WTC11 (cell line): Measurements from ENCODE around the gene PQBP1. TPM values are rescaled to one million over a fixed set of nuclear protein-coding genes. Genes with fewer than 3 reads are reported as not detected.

Experiments used
- ATAC-seq: fragments of 200-7000 bp; cut with Tn5 transposase; 2 replicates; pipeline ENCODE4 v1.10.0; 2021; ENCODE audit warnings: mild to moderate bottlenecking, moderate library complexity
- CTCF ChIA-PET: fragments of 300-600 bp; sonication (Branson Sonifier 250); formaldehyde crosslinking; loops from one replicate; lab custom pipeline; 2021; ENCODE audit warnings: antibody characterized with exemption; lab: Charles Lee
- POLR2A ChIA-PET: fragments of 350-600 bp; sonication (Branson Sonifier 250); formaldehyde crosslinking; loops from one replicate; lab custom pipeline; 2021; ENCODE audit warnings: antibody characterized with exemption; lab: Charles Lee
- DNase-seq: peaks from one replicate; pipeline ENCODE4 v3.0.0; 2021; ENCODE audit warnings: low spot score
- H3K27ac Mint-ChIP-seq: 2 replicates; pipeline ENCODE4 v1.8.0; 2021; ENCODE audit warnings: mixed read lengths
- H3K27me3 Mint-ChIP-seq: 2 replicates; pipeline ENCODE4 v1.8.0; 2021; ENCODE audit warnings: low read depth, mild to moderate bottlenecking, moderate library complexity, mixed read lengths
- H3K36me3 Mint-ChIP-seq: 2 replicates; pipeline ENCODE4 v1.8.0; 2021; ENCODE audit warnings: mixed read lengths
- H3K4me1 Mint-ChIP-seq: 2 replicates; pipeline ENCODE4 v1.8.0; 2022; ENCODE audit warnings: mixed read lengths
- H3K4me3 Mint-ChIP-seq: 2 replicates; pipeline ENCODE4 v1.8.0; 2021; ENCODE audit warnings: mild to moderate bottlenecking, moderate library complexity, mixed read lengths
- H3K9me3 Mint-ChIP-seq: 2 replicates; pipeline ENCODE4 v1.8.0; 2021; ENCODE audit warnings: mixed read lengths
- FOXP1 ChIP-seq: sonication (generic); formaldehyde crosslinking; IDR thresholded peaks from 2 replicates; pipeline ENCODE4 v1.8.0; 2022; ENCODE audit warnings: missing genetic modification reagents, mild to moderate bottlenecking, moderate library complexity, borderline replicate concordance
- GABPB1 ChIP-seq: sonication (generic); formaldehyde crosslinking; IDR thresholded peaks from 2 replicates; pipeline ENCODE4 v1.8.1; 2023; ENCODE audit warnings: mild to moderate bottlenecking, missing genetic modification reagents
- HMGA2 ChIP-seq: fragments of 250-450 bp; sonication (Bioruptor Pico); IDR thresholded peaks from 2 replicates; pipeline ENCODE4 v1.4.0; 2021; ENCODE audit warnings: mild to moderate bottlenecking, moderate library complexity
- KAT7 ChIP-seq: sonication (generic); formaldehyde crosslinking; IDR thresholded peaks from 2 replicates; pipeline ENCODE4 v1.8.1; 2023; ENCODE audit warnings: missing genetic modification reagents, mild to moderate bottlenecking, borderline replicate concordance
- NFE2L1 ChIP-seq: sonication (generic); formaldehyde crosslinking; IDR thresholded peaks from 2 replicates; pipeline ENCODE4 v1.8.1; 2023; ENCODE audit warnings: missing genetic modification reagents
- NR3C1 ChIP-seq: sonication (generic); formaldehyde crosslinking; conservative IDR thresholded peaks from 2 replicates; pipeline ENCODE4 v1.8.1; 2023; ENCODE audit warnings: low read depth, mild to moderate bottlenecking, missing genetic modification reagents
- OVOL2 ChIP-seq: fragments of 250-450 bp; sonication (Bioruptor Pico); IDR thresholded peaks from 2 replicates; pipeline ENCODE4 v1.9.0; 2021; ENCODE audit warnings: mild to moderate bottlenecking, borderline replicate concordance
- ZNF416 ChIP-seq: fragments of 250-450 bp; sonication (Bioruptor Pico); IDR thresholded peaks from 2 replicates; pipeline ENCODE4 v1.9.0; 2021; ENCODE audit warnings: mild to moderate bottlenecking, inconsistent platforms
- ZNF671 ChIP-seq: fragments of 250-450 bp; sonication (Bioruptor Pico); IDR thresholded peaks from 2 replicates; pipeline ENCODE4 v1.8.0; 2021; ENCODE audit warnings: mild to moderate bottlenecking
- total RNA-seq: library from RNA; stranded (reverse); gene quantifications from 3 replicates; pipeline ENCODE4 v1.2.3, GENCODE V29; 2021
- TF ChIP-seq, protein P1 (sequence below): sonication (generic); formaldehyde crosslinking; IDR thresholded peaks from 2 replicates; pipeline ENCODE4 v1.8.1; 2022; ENCODE audit warnings: mild to moderate bottlenecking, missing genetic modification reagents, moderate library complexity, borderline replicate concordance
- TF ChIP-seq, protein P2 (sequence below): sonication (generic); formaldehyde crosslinking; IDR thresholded peaks from 2 replicates; pipeline ENCODE4 v1.8.0; 2022; ENCODE audit warnings: mild to moderate bottlenecking, missing genetic modification reagents
- TF ChIP-seq, protein P3 (sequence below): fragments of 250-450 bp; sonication (Bioruptor Pico); IDR thresholded peaks from 2 replicates; pipeline ENCODE4 v1.9.0; 2021; ENCODE audit warnings: mild to moderate bottlenecking, borderline replicate concordance
- TF ChIP-seq, protein P4 (sequence below): sonication (generic); formaldehyde crosslinking; IDR thresholded peaks from 2 replicates; pipeline ENCODE4 v1.8.1; 2023; ENCODE audit warnings: mild to moderate bottlenecking, missing genetic modification reagents
- TF ChIP-seq, protein P5 (sequence below): sonication (generic); formaldehyde crosslinking; IDR thresholded peaks from 2 replicates; pipeline ENCODE4 v1.8.0; 2022; ENCODE audit warnings: mild to moderate bottlenecking, missing genetic modification reagents
- TF ChIP-seq, protein P6 (sequence below): sonication (generic); formaldehyde crosslinking; IDR thresholded peaks from 2 replicates; pipeline ENCODE4 v1.8.1; 2022; ENCODE audit warnings: missing genetic modification reagents, borderline replicate concordance
- TF ChIP-seq, protein P7 (sequence below): sonication (generic); formaldehyde crosslinking; conservative IDR thresholded peaks from 2 replicates; pipeline ENCODE4 v1.8.1; 2022; ENCODE audit warnings: mild to moderate bottlenecking, missing genetic modification reagents
- TF ChIP-seq, protein P8 (sequence below): sonication (generic); formaldehyde crosslinking; IDR thresholded peaks from 2 replicates; pipeline ENCODE4 v1.8.1; 2022; ENCODE audit warnings: low read depth, missing genetic modification reagents, borderline replicate concordance
- TF ChIP-seq, protein P9 (sequence below): sonication (generic); formaldehyde crosslinking; IDR thresholded peaks from 2 replicates; pipeline ENCODE4 v1.8.1; 2022; ENCODE audit warnings: mild to moderate bottlenecking, moderate library complexity, missing genetic modification reagents

The PQBP1 gene
- total RNA-seq, 1 experiment from 2014 or later = 79.4 TPM

DNA sequence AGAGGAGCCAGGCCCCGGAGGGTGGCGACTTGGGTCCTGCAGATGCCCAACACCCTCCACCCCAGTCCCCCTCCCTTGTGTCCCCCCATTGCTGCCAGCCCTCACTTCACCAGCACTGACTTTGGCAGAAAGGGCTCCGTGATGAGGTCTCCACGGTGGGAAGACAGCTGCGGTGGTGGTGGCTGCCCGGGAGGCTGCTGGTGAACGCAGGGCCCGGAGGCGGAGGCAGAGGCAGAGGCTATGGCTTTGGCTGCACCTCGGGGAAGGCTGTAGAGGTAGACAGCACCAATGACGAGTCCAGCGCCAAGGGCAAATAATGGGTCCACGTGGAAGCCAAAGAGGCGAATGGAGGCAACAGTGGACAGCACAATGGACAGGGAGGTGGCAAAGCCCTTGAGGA, 6.9 kb downstream of the PQBP1 start:
- no peak for TF ChIP-seq FOXP1 (CRISPR knock-in tag)
- TF ChIP-seq, protein P1, sequence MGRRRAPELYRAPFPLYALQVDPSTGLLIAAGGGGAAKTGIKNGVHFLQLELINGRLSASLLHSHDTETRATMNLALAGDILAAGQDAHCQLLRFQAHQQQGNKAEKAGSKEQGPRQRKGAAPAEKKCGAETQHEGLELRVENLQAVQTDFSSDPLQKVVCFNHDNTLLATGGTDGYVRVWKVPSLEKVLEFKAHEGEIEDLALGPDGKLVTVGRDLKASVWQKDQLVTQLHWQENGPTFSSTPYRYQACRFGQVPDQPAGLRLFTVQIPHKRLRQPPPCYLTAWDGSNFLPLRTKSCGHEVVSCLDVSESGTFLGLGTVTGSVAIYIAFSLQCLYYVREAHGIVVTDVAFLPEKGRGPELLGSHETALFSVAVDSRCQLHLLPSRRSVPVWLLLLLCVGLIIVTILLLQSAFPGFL (CRISPR knock-in tag) = no peak
- TF ChIP-seq, protein P2, sequence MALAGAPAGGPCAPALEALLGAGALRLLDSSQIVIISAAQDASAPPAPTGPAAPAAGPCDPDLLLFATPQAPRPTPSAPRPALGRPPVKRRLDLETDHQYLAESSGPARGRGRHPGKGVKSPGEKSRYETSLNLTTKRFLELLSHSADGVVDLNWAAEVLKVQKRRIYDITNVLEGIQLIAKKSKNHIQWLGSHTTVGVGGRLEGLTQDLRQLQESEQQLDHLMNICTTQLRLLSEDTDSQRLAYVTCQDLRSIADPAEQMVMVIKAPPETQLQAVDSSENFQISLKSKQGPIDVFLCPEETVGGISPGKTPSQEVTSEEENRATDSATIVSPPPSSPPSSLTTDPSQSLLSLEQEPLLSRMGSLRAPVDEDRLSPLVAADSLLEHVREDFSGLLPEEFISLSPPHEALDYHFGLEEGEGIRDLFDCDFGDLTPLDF (CRISPR knock-in tag) = no peak
- no peak overlapping the region for H3K4me3 Mint-ChIP-seq
- H3K36me3 Mint-ChIP-seq = peaks cover 22% of the 10 kb centered on the region
- ATAC-seq = no peak
- POLR2A ChIA-PET = no interaction called here
- no peak overlapping the region for H3K27ac Mint-ChIP-seq
- H3K9me3 Mint-ChIP-seq = no peaks in the 10 kb centered on the region
- no peak for DNase-seq
- H3K4me1 Mint-ChIP-seq = 0 out of 2 replicates have a peak, but pooled peaks cover 3% of the 10 kb centered on the region
- H3K27me3 Mint-ChIP-seq = no peaks in the 10 kb centered on the region
- CTCF ChIA-PET = interaction anchor here (1.6 kb wide), 1 partner anchor 13 kb away, joined by 4 read pairs; no protein-coding TSS in a partner anchor

DNA sequence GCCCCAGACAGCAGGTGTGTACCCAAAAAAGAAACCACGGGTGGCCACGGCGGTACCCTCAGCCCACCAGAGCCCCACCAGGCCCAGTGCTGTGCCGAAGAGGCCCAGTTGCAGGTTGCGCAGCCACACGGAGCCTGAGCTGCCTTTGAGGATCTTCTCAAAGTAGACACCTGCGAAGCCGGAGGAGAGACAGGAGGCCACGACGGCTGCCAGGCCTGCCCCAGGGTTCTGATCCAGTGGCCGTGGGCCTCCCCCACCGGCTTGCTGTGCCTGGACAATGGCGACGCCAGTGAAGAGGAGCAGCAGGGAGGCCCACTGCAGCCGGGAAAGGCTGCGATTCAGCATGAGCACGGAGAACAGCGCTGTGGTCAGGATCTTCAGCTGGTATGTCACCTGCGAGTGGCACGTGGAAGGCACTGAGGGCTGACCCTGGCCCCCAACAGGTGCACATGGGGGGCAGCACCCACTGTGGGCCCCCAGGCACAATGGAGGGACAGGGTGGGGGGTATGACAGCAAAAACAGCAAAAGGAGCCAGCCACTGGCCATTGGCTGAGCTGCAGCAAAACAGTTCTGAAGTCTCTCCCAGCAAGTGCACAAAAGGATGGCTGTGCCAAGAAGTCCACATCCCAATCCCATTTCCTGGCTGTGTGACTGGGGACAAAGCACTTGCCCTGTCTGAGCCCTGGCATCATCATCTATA, 7.5 kb downstream of the PQBP1 start:
- Mint-ChIP-seq H3K4me1 (0 out of 2 replicates have a peak, but pooled peaks cover 3% of the 10 kb centered on the region), H3K36me3 (peaks cover 20% of the 10 kb centered on the region), H3K27ac (no peak overlapping the region), H3K27me3 (no peaks in the 10 kb centered on the region), H3K4me3 (no peak overlapping the region), H3K9me3 (no peaks in the 10 kb centered on the region)
- ATAC-seq = no peak
- CTCF ChIA-PET = no interaction called here
- POLR2A ChIA-PET = no interaction called here
- DNase-seq = no peak
- TF ChIP-seq, protein P3, sequence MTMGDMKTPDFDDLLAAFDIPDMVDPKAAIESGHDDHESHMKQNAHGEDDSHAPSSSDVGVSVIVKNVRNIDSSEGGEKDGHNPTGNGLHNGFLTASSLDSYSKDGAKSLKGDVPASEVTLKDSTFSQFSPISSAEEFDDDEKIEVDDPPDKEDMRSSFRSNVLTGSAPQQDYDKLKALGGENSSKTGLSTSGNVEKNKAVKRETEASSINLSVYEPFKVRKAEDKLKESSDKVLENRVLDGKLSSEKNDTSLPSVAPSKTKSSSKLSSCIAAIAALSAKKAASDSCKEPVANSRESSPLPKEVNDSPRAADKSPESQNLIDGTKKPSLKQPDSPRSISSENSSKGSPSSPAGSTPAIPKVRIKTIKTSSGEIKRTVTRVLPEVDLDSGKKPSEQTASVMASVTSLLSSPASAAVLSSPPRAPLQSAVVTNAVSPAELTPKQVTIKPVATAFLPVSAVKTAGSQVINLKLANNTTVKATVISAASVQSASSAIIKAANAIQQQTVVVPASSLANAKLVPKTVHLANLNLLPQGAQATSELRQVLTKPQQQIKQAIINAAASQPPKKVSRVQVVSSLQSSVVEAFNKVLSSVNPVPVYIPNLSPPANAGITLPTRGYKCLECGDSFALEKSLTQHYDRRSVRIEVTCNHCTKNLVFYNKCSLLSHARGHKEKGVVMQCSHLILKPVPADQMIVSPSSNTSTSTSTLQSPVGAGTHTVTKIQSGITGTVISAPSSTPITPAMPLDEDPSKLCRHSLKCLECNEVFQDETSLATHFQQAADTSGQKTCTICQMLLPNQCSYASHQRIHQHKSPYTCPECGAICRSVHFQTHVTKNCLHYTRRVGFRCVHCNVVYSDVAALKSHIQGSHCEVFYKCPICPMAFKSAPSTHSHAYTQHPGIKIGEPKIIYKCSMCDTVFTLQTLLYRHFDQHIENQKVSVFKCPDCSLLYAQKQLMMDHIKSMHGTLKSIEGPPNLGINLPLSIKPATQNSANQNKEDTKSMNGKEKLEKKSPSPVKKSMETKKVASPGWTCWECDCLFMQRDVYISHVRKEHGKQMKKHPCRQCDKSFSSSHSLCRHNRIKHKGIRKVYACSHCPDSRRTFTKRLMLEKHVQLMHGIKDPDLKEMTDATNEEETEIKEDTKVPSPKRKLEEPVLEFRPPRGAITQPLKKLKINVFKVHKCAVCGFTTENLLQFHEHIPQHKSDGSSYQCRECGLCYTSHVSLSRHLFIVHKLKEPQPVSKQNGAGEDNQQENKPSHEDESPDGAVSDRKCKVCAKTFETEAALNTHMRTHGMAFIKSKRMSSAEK (CRISPR knock-in tag) = no peak
- no peak for TF ChIP-seq ZNF416
- TF ChIP-seq, protein P4, sequence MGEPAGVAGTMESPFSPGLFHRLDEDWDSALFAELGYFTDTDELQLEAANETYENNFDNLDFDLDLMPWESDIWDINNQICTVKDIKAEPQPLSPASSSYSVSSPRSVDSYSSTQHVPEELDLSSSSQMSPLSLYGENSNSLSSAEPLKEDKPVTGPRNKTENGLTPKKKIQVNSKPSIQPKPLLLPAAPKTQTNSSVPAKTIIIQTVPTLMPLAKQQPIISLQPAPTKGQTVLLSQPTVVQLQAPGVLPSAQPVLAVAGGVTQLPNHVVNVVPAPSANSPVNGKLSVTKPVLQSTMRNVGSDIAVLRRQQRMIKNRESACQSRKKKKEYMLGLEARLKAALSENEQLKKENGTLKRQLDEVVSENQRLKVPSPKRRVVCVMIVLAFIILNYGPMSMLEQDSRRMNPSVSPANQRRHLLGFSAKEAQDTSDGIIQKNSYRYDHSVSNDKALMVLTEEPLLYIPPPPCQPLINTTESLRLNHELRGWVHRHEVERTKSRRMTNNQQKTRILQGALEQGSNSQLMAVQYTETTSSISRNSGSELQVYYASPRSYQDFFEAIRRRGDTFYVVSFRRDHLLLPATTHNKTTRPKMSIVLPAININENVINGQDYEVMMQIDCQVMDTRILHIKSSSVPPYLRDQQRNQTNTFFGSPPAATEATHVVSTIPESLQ (CRISPR knock-in tag) = no peak
- TF ChIP-seq, protein P5, sequence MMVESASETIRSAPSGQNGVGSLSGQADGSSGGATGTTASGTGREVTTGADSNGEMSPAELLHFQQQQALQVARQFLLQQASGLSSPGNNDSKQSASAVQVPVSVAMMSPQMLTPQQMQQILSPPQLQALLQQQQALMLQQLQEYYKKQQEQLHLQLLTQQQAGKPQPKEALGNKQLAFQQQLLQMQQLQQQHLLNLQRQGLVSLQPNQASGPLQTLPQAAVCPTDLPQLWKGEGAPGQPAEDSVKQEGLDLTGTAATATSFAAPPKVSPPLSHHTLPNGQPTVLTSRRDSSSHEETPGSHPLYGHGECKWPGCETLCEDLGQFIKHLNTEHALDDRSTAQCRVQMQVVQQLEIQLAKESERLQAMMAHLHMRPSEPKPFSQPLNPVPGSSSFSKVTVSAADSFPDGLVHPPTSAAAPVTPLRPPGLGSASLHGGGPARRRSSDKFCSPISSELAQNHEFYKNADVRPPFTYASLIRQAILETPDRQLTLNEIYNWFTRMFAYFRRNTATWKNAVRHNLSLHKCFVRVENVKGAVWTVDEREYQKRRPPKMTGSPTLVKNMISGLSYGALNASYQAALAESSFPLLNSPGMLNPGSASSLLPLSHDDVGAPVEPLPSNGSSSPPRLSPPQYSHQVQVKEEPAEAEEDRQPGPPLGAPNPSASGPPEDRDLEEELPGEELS = no peak
- TF ChIP-seq, protein P6, sequence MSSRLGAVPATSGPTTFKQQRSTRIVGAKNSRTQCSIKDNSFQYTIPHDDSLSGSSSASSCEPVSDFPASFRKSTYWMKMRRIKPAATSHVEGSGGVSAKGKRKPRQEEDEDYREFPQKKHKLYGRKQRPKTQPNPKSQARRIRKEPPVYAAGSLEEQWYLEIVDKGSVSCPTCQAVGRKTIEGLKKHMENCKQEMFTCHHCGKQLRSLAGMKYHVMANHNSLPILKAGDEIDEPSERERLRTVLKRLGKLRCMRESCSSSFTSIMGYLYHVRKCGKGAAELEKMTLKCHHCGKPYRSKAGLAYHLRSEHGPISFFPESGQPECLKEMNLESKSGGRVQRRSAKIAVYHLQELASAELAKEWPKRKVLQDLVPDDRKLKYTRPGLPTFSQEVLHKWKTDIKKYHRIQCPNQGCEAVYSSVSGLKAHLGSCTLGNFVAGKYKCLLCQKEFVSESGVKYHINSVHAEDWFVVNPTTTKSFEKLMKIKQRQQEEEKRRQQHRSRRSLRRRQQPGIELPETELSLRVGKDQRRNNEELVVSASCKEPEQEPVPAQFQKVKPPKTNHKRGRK (CRISPR knock-in tag) = no peak
- no peak for TF ChIP-seq OVOL2
- no peak for TF ChIP-seq HMGA2 (CRISPR knock-in tag)
- TF ChIP-seq, protein P7, sequence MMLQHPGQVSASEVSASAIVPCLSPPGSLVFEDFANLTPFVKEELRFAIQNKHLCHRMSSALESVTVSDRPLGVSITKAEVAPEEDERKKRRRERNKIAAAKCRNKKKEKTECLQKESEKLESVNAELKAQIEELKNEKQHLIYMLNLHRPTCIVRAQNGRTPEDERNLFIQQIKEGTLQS = no peak
- TF ChIP-seq ZNF671 (CRISPR knock-in tag) = no peak
- TF ChIP-seq GABPB1 (CRISPR knock-in tag) = no peak
- no peak for TF ChIP-seq NFE2L1 (CRISPR knock-in tag)
- TF ChIP-seq NR3C1 (CRISPR knock-in tag) = no peak
- TF ChIP-seq, protein P8, sequence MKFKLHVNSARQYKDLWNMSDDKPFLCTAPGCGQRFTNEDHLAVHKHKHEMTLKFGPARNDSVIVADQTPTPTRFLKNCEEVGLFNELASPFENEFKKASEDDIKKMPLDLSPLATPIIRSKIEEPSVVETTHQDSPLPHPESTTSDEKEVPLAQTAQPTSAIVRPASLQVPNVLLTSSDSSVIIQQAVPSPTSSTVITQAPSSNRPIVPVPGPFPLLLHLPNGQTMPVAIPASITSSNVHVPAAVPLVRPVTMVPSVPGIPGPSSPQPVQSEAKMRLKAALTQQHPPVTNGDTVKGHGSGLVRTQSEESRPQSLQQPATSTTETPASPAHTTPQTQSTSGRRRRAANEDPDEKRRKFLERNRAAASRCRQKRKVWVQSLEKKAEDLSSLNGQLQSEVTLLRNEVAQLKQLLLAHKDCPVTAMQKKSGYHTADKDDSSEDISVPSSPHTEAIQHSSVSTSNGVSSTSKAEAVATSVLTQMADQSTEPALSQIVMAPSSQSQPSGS (CRISPR knock-in tag) = no peak
- TF ChIP-seq KAT7 (CRISPR knock-in tag) = no peak
- TF ChIP-seq, protein P9, sequence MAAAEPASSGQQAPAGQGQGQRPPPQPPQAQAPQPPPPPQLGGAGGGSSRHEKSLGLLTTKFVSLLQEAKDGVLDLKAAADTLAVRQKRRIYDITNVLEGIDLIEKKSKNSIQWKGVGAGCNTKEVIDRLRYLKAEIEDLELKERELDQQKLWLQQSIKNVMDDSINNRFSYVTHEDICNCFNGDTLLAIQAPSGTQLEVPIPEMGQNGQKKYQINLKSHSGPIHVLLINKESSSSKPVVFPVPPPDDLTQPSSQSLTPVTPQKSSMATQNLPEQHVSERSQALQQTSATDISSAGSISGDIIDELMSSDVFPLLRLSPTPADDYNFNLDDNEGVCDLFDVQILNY (CRISPR knock-in tag) = no peak
